Myocyte (in vitro differentiated cells): ENCODE results near the gene DNMT1. TPM values are rescaled to one million over a fixed set of nuclear protein-coding genes. Genes with fewer than 3 reads are reported as not detected.

Source experiments
- microRNA-seq: library from miRNA; unstranded; fragments of <30 nt; microRNA quantifications from one replicate; pipeline ENCODE4, GENCODE V29; 2016
- total RNA-seq: library from RNA; depleted of rRNA; stranded (reverse); fragments of >200 nt; gene quantifications from 2 replicates; pipeline ENCODE4 v1.2.3, GENCODE V29; 2014

DNMT1 gene
- total RNA-seq, 1 donor from 2014 or later: 70.1 TPM

Small RNA genes lying within 50 kb of the gene (microRNA-seq; reads per million reads assigned to microRNA genes)
- not detected for gene MIR4322

Other genes with a start within 250 kb of the DNMT1 start
- gene COL5A3, start 184.4 kb downstream of the DNMT1 start, total RNA-seq: 75.3 and 93.4 TPM in 2 replicates
- not detected in 2 replicates for gene RDH8, start 181.5 kb downstream of the DNMT1 start, total RNA-seq
- gene SHFL, start 108.6 kb downstream of the DNMT1 start, total RNA-seq: 21.8 and 25.0 TPM in 2 replicates
- 0.11 TPM in 1 of 2 replicates, not detected in the other for gene ANGPTL6, start 92.3 kb downstream of the DNMT1 start, total RNA-seq
- gene PPAN, start 88.6 kb downstream of the DNMT1 start, total RNA-seq: 24.8 and 28.3 TPM in 2 replicates
- 3.1 and 4.0 TPM in 2 replicates for gene P2RY11, start 83.3 kb downstream of the DNMT1 start, total RNA-seq
- gene EIF3G, start 75.1 kb downstream of the DNMT1 start, total RNA-seq: 226 and 251 TPM in 2 replicates
- gene S1PR2, start 36.4 kb upstream of the DNMT1 start, total RNA-seq: 1.8 and 3.5 TPM in 2 replicates
- 64.7 and 94.3 TPM in 2 replicates for gene MRPL4, start 57.3 kb upstream of the DNMT1 start, total RNA-seq
- 5.1 and 21.3 TPM in 2 replicates for gene ICAM1, start 76.2 kb upstream of the DNMT1 start, total RNA-seq
- gene ICAM4, start 92.0 kb upstream of the DNMT1 start, total RNA-seq: 1.4 and 3.2 TPM in 2 replicates
- 7.2 and 8.3 TPM in 2 replicates for gene ICAM5, start 95.0 kb upstream of the DNMT1 start, total RNA-seq
- gene ZGLP1, start 114.9 kb upstream of the DNMT1 start, total RNA-seq: 1.8 and 4.2 TPM in 2 replicates
- 39.4 and 45.8 TPM in 2 replicates for gene FDX2, start 121.1 kb upstream of the DNMT1 start, total RNA-seq
- gene RAVER1, start 138.6 kb upstream of the DNMT1 start, total RNA-seq: 11.9 and 12.5 TPM in 2 replicates
- gene ICAM3, start 144.7 kb upstream of the DNMT1 start, total RNA-seq: 4.2 and 5.3 TPM in 2 replicates
- gene TYK2, start 185.6 kb upstream of the DNMT1 start, total RNA-seq: 61.6 and 67.2 TPM in 2 replicates
- 200 and 201 TPM in 2 replicates for gene CDC37, start 208.6 kb upstream of the DNMT1 start, total RNA-seq
- gene PDE4A, start 225.6 kb upstream of the DNMT1 start, total RNA-seq: 1.1 and 1.2 TPM in 2 replicates